Uterus (tissue), 4 donors: ENCODE data around the gene EHF. TPM values are rescaled to one million over a fixed set of nuclear protein-coding genes. Genes with fewer than 3 reads are reported as not detected.

Source experiments
- DNase-seq, 2 donors: peaks; one replicate each; pipeline ENCODE4 v3.0.0-alpha.2; 2019 to 2020
- H3K27ac ChIP-seq, 2 donors: fragments of 200-600 bp; sonication (generic); 1 replicate in 1 of 2; 2 replicates in 1 of 2; pipeline ENCODE4 v1.5.1; 2016 to 2018
- H3K27me3 ChIP-seq, 2 donors: fragments of 200-600 bp; sonication (generic); one replicate each; pipeline ENCODE4 v1.5.1; 2018 to 2019; ENCODE audit warnings: control low read depth in 1 of 2
- H3K36me3 ChIP-seq, 2 donors: fragments of 200-600 bp; sonication (generic); one replicate each; pipeline ENCODE4 v1.5.1; 2019; ENCODE audit warnings: control low read depth in 1 of 2
- H3K4me1 ChIP-seq, 2 donors: fragments of 200-600 bp; sonication (generic); one replicate each; pipeline ENCODE4 v1.5.1; 2018 to 2019; ENCODE audit warnings: control low read depth in 1 of 2
- H3K4me3 ChIP-seq, 2 donors: fragments of 200-600 bp; sonication (generic); 1 replicate in 1 of 2; 2 replicates in 1 of 2; pipeline ENCODE4 v1.5.1; 2018 to 2019; ENCODE audit warnings: mild to moderate bottlenecking in 1 of 2
- H3K9me3 ChIP-seq, 2 donors: fragments of 200-600 bp; sonication (generic); one replicate each; pipeline ENCODE4 v1.5.1; 2019; ENCODE audit warnings: control low read depth in 1 of 2
- CTCF ChIP-seq, 4 experiments: fragments of 200-600 bp in 2 of 4; fragments of 450-650 bp in 2 of 4; sonication (generic) in 2 of 4; IDR thresholded peaks; one replicate each; pipeline ENCODE4 v1.5.1; 2016 to 2019; ENCODE audit warnings: antibody characterized with exemption in 4 of 4, mild to moderate bottlenecking in 2 of 4, moderate library complexity in 1 of 4
- POLR2A ChIP-seq, 2 donors: fragments of 450-650 bp; IDR thresholded peaks; one replicate each; pipeline ENCODE4 v1.6.1; 2016; ENCODE audit warnings: antibody characterized with exemption in 2 of 2, mild to moderate bottlenecking in 1 of 2, moderate library complexity in 1 of 2
- intact Hi-C: fragments of 100-400 bp; cut with DNase I; formaldehyde crosslinking; loops from one replicate; pipeline ENCODE4 v1.15.1; 2023; ENCODE audit warnings: low total_unique reads
- total RNA-seq, 4 donors: library from RNA; depleted of rRNA in 3 of 4; stranded (reverse); fragments of >200 nt in 3 of 4; gene quantifications; one replicate each; pipeline versions ENCODE4 v1.1.0 to v1.2.4, GENCODE V29; 2014 to 2023
- donor health status: DM: yes; HTN: yes; CAD: no.

The EHF gene
- total RNA-seq, 4 donors from 2014 or later: 0.59 to 98.7 (median 1.6) TPM

- no peaks in the 10 kb centered on the region for H3K36me3 ChIP-seq
- intact Hi-C loops: no loop called here
- H3K27ac ChIP-seq: no peak overlapping the region
- no peak overlapping the region for H3K4me3 ChIP-seq
- no peaks in the 10 kb centered on the region for H3K27me3 ChIP-seq
- no peak for DNase-seq
- no peaks in the 10 kb centered on the region for H3K9me3 ChIP-seq
- TF ChIP-seq POLR2A (IDR thresholded peaks at IDR 0.05) (no peak), CTCF (IDR thresholded peaks at IDR 0.05) (no peak)
- no peaks in the 10 kb centered on the region for H3K4me1 ChIP-seq
Measured at GRCh38 chr11:34595391-34595790, 25.5 kb upstream of the EHF start.

- no peaks in the 10 kb centered on the region for H3K9me3 ChIP-seq
- no peaks in the 10 kb centered on the region for H3K4me1 ChIP-seq
- TF ChIP-seq CTCF (IDR thresholded peaks at IDR 0.05): no peak
- no peak for TF ChIP-seq POLR2A (IDR thresholded peaks at IDR 0.05)
- no peaks in the 10 kb centered on the region for H3K36me3 ChIP-seq
- no peak overlapping the region for H3K27ac ChIP-seq
- H3K4me3 ChIP-seq: no peak overlapping the region
- intact Hi-C loops: no loop called here
- H3K27me3 ChIP-seq: no peaks in the 10 kb centered on the region
- DNase-seq: no peak
Measured at GRCh38 chr11:34595960-34596644, 24.8 kb upstream of the EHF start.

GRCh38 chr11:34599406-34599945, 21.4 kb upstream of the EHF start:
- intact Hi-C loops: no loop called here

GRCh38 chr11:34600339-34601084, 20.4 kb upstream of the EHF start:
- Histone ChIP-seq H3K9me3 (no peaks in the 10 kb centered on the region), H3K27me3 (no peaks in the 10 kb centered on the region), H3K4me1 (no peaks in the 10 kb centered on the region), H3K36me3 (no peaks in the 10 kb centered on the region), H3K27ac (no peak overlapping the region), H3K4me3 (no peak overlapping the region)
- TF ChIP-seq POLR2A (IDR thresholded peaks at IDR 0.05): no peak
- TF ChIP-seq CTCF (IDR thresholded peaks at IDR 0.05): no peak
- no peak for DNase-seq
- intact Hi-C loops: no loop called here

More at GRCh38 chr11:34599406-34599945, 21.4 kb upstream of the EHF start:
- TF ChIP-seq POLR2A (IDR thresholded peaks at IDR 0.05) (no peak), CTCF (IDR thresholded peaks at IDR 0.05) (no peak)
- Histone ChIP-seq H3K27me3 (no peaks in the 10 kb centered on the region), H3K4me3 (no peak overlapping the region), H3K4me1 (no peaks in the 10 kb centered on the region), H3K36me3 (no peaks in the 10 kb centered on the region), H3K27ac (no peak overlapping the region), H3K9me3 (no peaks in the 10 kb centered on the region)
- no peak for DNase-seq

GRCh38 chr11:34601085-34601444, 19.8 kb upstream of the EHF start:
- Histone ChIP-seq H3K27me3 (no peaks in the 10 kb centered on the region), H3K4me3 (no peak overlapping the region), H3K27ac (no peak overlapping the region), H3K4me1 (no peaks in the 10 kb centered on the region), H3K36me3 (no peaks in the 10 kb centered on the region), H3K9me3 (no peaks in the 10 kb centered on the region)
- intact Hi-C loops: no loop called here
- TF ChIP-seq POLR2A (IDR thresholded peaks at IDR 0.05) (no peak), CTCF (IDR thresholded peaks at IDR 0.05) (no peak)
- DNase-seq: no peak
